GM12801 (cell line): ENCODE measurements around the gene HTT.

Source experiments
- CTCF ChIP-seq: IDR thresholded peaks from one replicate; pipeline ENCODE4 v1.5.1; 2011; ENCODE audit warnings: control low read depth; ENCODE audit not compliant: insufficient read length; ENCODE audit errors: extremely low read depth

Gene HTT

DNA sequence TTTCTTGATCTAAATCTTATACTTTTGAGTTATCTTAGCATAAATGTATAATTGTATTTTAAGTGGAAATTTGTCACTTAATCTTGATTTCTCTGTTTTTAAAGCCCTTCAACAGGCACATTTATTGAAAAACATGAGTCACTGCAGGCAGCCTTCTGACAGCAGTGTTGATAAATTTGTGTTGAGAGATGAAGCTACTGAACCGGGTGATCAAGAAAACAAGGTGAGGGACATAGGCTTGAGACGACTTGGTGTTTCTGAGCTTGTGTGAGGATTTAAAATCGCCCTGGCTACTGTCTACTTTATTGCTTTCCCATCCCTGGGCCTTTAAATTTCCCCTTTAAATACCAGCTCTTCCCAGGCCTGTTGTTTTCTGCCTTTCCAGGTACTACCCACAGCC, 55.7 kb downstream of the HTT start:
- no peak for TF ChIP-seq CTCF

DNA sequence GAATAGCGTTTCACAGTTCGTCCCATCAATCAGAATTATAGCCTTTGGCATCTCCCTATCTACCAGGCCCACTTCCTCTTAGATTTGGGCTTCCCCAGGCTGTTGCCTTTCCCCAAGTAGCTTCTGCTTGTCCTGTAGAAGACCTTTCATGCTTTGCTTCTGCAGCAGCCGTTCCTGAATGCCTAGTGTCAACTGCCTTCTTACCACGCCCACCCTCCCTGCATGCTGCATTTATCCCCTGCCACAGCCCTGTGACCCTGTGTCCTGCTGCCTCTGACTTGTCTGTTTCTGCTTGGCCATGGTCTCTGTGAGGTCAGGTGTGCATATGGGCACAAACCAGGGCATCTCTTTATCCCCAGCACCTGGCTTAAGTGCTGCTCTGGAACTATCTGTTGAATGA, 56.3 kb downstream of the HTT start:
- TF ChIP-seq CTCF = no peak

- no peak for TF ChIP-seq CTCF
Observed at GRCh38 chr4:3134201-3134600, 59.7 kb downstream of the HTT start.

GRCh38 chr4:3135155-3136011, 60.9 kb downstream of the HTT start:
- no peak for TF ChIP-seq CTCF

DNA sequence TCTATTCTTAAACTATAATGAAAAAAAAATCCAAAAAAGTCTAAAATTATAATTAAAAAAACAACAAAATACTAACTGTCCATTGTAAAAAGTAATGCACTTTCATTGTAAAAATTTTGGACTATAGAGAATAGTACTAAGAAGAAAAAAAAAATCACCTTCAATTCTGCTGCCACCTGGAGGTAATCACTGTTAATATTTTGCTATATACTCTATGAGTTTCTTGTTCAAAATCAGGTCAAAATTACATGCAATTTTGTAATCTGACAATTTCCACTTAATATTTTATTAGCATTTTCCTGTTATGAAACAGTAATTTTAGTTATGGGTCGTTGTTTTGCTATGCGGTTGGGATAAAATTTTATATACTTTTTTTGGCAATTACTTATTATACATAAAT, 62.0 kb downstream of the HTT start:
- TF ChIP-seq CTCF = no peak

- no peak for TF ChIP-seq CTCF
Observed at GRCh38 chr4:3137908-3138307, 63.4 kb downstream of the HTT start.

- TF ChIP-seq CTCF = no peak
Observed at GRCh38 chr4:3145234-3145924, 70.9 kb downstream of the HTT start.
